GM23338 (cell line): ENCODE measurements around the gene DCANP1. TPM values are rescaled to one million over a fixed set of nuclear protein-coding genes. Genes with fewer than 3 reads are reported as not detected.

Experiments
- ATAC-seq: fragments of 200-7000 bp; cut with Tn5 transposase; 3 replicates; pipeline ENCODE4 v1.9.1; 2020
- DNase-seq: peaks from one replicate; pipeline ENCODE4 v3.0.0-alpha.2; 2015; ENCODE audit warnings: low spot score
- H2AFZ ChIP-seq: fragments of 200-600 bp; sonication (generic); 2 replicates; pipeline ENCODE4 v1.8.0; 2016; ENCODE audit warnings: antibody characterized with exemption, mild to moderate bottlenecking, moderate library complexity
- H3F3A ChIP-seq: fragments of 200-600 bp; sonication (generic); replicated peaks from 2 replicates; pipeline ENCODE4 v1.8.0; 2017; ENCODE audit warnings: antibody characterized with exemption, mixed run types, low read depth
- H3K27ac ChIP-seq: fragments of 200-600 bp; sonication (generic); 2 replicates; pipeline ENCODE4 v1.6.1; 2016; ENCODE audit warnings: low read depth
- H3K27me3 ChIP-seq: fragments of 200-600 bp; sonication (generic); 2 replicates; pipeline ENCODE4 v1.8.0; 2016; ENCODE audit warnings: mild to moderate bottlenecking, mixed run types, moderate library complexity; ENCODE audit not compliant: insufficient read depth
- H3K36me3 ChIP-seq: fragments of 200-600 bp; sonication (generic); 2 replicates; pipeline ENCODE4 v1.8.0; 2016; ENCODE audit warnings: mild to moderate bottlenecking; ENCODE audit not compliant: insufficient read depth
- H3K4me1 ChIP-seq: fragments of 200-600 bp; sonication (generic); 2 replicates; pipeline ENCODE4 v1.8.0; 2016; ENCODE audit warnings: mild to moderate bottlenecking, moderate library complexity; ENCODE audit not compliant: insufficient read depth
- H3K4me2 ChIP-seq: fragments of 200-600 bp; sonication (generic); 2 replicates; pipeline ENCODE4 v1.7.1; 2017; ENCODE audit warnings: mixed run types
- H3K4me3 ChIP-seq: fragments of 200-600 bp; sonication (generic); 2 replicates; pipeline ENCODE4 v1.6.1; 2016; ENCODE audit warnings: mixed run types
- H3K79me2 ChIP-seq: fragments of 200-600 bp; sonication (generic); replicated peaks from 2 replicates; pipeline ENCODE4 v1.8.0; 2017; ENCODE audit warnings: mild to moderate bottlenecking; ENCODE audit not compliant: insufficient read depth
- H3K9me2 ChIP-seq: fragments of 200-600 bp; sonication (generic); 2 replicates; pipeline ENCODE4 v1.8.0; 2017; ENCODE audit not compliant: insufficient read depth
- H4K20me1 ChIP-seq: fragments of 200-600 bp; sonication (generic); replicated peaks from 2 replicates; pipeline ENCODE4 v1.8.0; 2017; ENCODE audit warnings: mild to moderate bottlenecking; ENCODE audit not compliant: insufficient read depth
- H3K27ac Mint-ChIP-seq: 2 replicates; pipeline ENCODE4 v1.8.0; 2020; ENCODE audit warnings: inconsistent platforms, mild to moderate bottlenecking, moderate library complexity, mixed read lengths
- H3K27me3 Mint-ChIP-seq: 3 replicates; pipeline ENCODE4 v1.8.0; 2022; ENCODE audit warnings: low read depth, mild to moderate bottlenecking, moderate library complexity, mixed read lengths, inconsistent platforms; ENCODE audit not compliant: insufficient read depth, poor library complexity
- H3K36me3 Mint-ChIP-seq: 3 replicates; pipeline ENCODE4 v1.8.0; 2021; ENCODE audit warnings: low read depth, mild to moderate bottlenecking, inconsistent platforms, moderate library complexity, mixed read lengths
- H3K4me1 Mint-ChIP-seq: 3 replicates; pipeline ENCODE4 v1.8.0; 2020; ENCODE audit warnings: mild to moderate bottlenecking, inconsistent platforms, mixed read lengths
- H3K4me3 Mint-ChIP-seq: 3 replicates; pipeline ENCODE4 v1.8.0; 2021; ENCODE audit warnings: moderate library complexity, mild to moderate bottlenecking, inconsistent platforms, mixed read lengths
- H3K9me3 Mint-ChIP-seq: 3 replicates; pipeline ENCODE4 v1.8.0; 2020; ENCODE audit warnings: moderate library complexity, mild to moderate bottlenecking, inconsistent platforms, mixed read lengths
- CREB1 ChIP-seq: fragments of 250-450 bp; sonication (Bioruptor Pico); IDR thresholded peaks from 2 replicates; pipeline ENCODE4 v1.5.0; 2020; ENCODE audit warnings: low read depth, mild to moderate bottlenecking, moderate library complexity
- EZH2 ChIP-seq: fragments of 200-600 bp; sonication (generic); IDR thresholded peaks from one replicate; pipeline ENCODE4 v1.8.0; 2017; ENCODE audit warnings: antibody characterized with exemption, mild to moderate bottlenecking, low read depth; ENCODE audit not compliant: unreplicated experiment
- EZH2phosphoT487 ChIP-seq: fragments of 200-600 bp; sonication (generic); IDR thresholded peaks from one replicate; pipeline ENCODE4 v1.8.1; 2018; ENCODE audit warnings: antibody characterized with exemption; ENCODE audit not compliant: unreplicated experiment
- JUNB ChIP-seq: IDR thresholded peaks from one replicate; pipeline ENCODE4 v1.6.1; 2016; ENCODE audit warnings: antibody characterized with exemption; ENCODE audit not compliant: unreplicated experiment
- NANOG ChIP-seq: IDR thresholded peaks from 2 replicates; pipeline ENCODE4 v1.6.1; 2016; ENCODE audit warnings: antibody characterized with exemption, borderline replicate concordance
- POLR2AphosphoS5 ChIP-seq: IDR thresholded peaks from 2 replicates; pipeline ENCODE4 v1.6.1; 2016; ENCODE audit warnings: antibody characterized with exemption, low read depth
- ZNF331 ChIP-seq: fragments of 250-450 bp; sonication (Bioruptor Pico); IDR thresholded peaks from 2 replicates; pipeline ENCODE4 v1.5.0; 2020; ENCODE audit warnings: low read depth, mild to moderate bottlenecking, moderate library complexity
- polyA plus RNA-seq: library from polyadenylated mRNA; unstranded; fragments of >200 nt; fragmentation: Nextera tagmentation; extraction: Ambion mirVana; gene quantifications from 2 replicates; pipeline ENCODE4 v1.2.1, GENCODE V29; 2016
- total RNA-seq: library from RNA; depleted of rRNA; stranded (reverse); fragments of >200 nt; shearing (Covaris generic); gene quantifications from 2 replicates; pipeline ENCODE4 v1.2.3, GENCODE V29; 2014
- TF ChIP-seq, protein P1 (sequence below), 2 experiments: fragments of 200-600 bp in 1 of 2; sonication (generic) in 1 of 2; conservative IDR thresholded peaks; 2 replicates each; pipeline versions ENCODE4 v1.5.1 to v1.6.1; 2016 to 2017; ENCODE audit warnings: antibody characterized with exemption in 2 of 2, low read depth in 2 of 2, mild to moderate bottlenecking in 2 of 2, moderate library complexity in 1 of 2
- TF ChIP-seq, protein P2 (sequence below): IDR thresholded peaks from one replicate; pipeline ENCODE4 v1.6.1; 2018; ENCODE audit warnings: antibody characterized with exemption; ENCODE audit not compliant: unreplicated experiment
- TF ChIP-seq, protein P3 (sequence below): IDR thresholded peaks from 2 replicates; pipeline ENCODE4 v1.6.1; 2016; ENCODE audit warnings: antibody characterized with exemption

The DCANP1 gene
- total and polyA plus RNA-seq, 2 experiments from 2014 or later = not detected

DNA sequence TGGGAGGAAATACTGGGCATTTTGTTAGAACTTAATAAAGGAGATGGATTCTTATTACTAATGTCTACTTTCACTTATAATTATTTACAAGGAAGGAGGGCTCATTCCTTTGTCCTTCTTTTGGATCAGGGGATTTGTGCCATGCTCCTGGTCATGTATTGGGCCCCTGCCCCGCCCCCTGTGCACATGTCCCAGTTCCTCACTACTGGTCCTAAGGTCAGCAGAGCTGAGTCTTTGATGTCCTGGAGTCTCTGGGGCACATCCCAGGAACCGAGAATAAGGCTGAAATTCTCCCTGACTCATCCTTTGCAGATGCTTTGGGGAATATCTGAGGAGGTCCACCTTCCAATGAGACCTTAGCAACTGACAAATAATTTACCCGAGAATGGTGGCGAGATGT lies 24.6 kb upstream of the DCANP1 start (continued):
- TF ChIP-seq, protein P1, sequence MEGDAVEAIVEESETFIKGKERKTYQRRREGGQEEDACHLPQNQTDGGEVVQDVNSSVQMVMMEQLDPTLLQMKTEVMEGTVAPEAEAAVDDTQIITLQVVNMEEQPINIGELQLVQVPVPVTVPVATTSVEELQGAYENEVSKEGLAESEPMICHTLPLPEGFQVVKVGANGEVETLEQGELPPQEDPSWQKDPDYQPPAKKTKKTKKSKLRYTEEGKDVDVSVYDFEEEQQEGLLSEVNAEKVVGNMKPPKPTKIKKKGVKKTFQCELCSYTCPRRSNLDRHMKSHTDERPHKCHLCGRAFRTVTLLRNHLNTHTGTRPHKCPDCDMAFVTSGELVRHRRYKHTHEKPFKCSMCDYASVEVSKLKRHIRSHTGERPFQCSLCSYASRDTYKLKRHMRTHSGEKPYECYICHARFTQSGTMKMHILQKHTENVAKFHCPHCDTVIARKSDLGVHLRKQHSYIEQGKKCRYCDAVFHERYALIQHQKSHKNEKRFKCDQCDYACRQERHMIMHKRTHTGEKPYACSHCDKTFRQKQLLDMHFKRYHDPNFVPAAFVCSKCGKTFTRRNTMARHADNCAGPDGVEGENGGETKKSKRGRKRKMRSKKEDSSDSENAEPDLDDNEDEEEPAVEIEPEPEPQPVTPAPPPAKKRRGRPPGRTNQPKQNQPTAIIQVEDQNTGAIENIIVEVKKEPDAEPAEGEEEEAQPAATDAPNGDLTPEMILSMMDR (conservative IDR thresholded peaks at IDR 0.05; ENCODE audit: low read depth in 2 of 2) = no peak
- TF ChIP-seq ZNF331 (CRISPR knock-in tag) = no peak
- TF ChIP-seq, protein P2, sequence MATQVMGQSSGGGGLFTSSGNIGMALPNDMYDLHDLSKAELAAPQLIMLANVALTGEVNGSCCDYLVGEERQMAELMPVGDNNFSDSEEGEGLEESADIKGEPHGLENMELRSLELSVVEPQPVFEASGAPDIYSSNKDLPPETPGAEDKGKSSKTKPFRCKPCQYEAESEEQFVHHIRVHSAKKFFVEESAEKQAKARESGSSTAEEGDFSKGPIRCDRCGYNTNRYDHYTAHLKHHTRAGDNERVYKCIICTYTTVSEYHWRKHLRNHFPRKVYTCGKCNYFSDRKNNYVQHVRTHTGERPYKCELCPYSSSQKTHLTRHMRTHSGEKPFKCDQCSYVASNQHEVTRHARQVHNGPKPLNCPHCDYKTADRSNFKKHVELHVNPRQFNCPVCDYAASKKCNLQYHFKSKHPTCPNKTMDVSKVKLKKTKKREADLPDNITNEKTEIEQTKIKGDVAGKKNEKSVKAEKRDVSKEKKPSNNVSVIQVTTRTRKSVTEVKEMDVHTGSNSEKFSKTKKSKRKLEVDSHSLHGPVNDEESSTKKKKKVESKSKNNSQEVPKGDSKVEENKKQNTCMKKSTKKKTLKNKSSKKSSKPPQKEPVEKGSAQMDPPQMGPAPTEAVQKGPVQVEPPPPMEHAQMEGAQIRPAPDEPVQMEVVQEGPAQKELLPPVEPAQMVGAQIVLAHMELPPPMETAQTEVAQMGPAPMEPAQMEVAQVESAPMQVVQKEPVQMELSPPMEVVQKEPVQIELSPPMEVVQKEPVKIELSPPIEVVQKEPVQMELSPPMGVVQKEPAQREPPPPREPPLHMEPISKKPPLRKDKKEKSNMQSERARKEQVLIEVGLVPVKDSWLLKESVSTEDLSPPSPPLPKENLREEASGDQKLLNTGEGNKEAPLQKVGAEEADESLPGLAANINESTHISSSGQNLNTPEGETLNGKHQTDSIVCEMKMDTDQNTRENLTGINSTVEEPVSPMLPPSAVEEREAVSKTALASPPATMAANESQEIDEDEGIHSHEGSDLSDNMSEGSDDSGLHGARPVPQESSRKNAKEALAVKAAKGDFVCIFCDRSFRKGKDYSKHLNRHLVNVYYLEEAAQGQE = no peak
- TF ChIP-seq NANOG = no peak
- no peak for TF ChIP-seq POLR2AphosphoS5
- TF ChIP-seq CREB1 (CRISPR knock-in tag) = no peak
- no peak for TF ChIP-seq JUNB

DNA sequence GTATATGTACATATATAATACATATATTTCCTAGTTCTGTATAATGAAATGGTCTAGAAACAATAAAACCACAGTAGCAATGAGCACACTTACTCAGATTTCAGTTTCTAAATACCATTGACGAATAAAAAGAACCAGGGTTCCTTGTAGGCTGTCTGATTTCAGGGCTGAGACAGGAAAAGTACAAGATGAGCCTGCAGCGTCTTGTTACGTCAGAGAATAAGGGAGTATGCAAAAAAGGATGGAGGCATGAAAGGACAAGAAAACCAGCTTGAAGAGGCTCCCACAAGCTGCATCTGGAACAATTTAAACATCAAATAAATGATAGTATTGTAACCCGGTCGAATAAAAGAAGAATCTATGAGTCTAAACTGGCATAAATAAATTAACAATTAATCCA lies 22.8 kb upstream of the DCANP1 start:
- H2AFZ ChIP-seq = no peak overlapping the region
- H4K20me1 ChIP-seq = no peaks in the 10 kb centered on the region; the same call in 1 of the 2 replicates
- Mint-ChIP-seq H3K27ac (no peak overlapping the region), H3K4me3 (no peak overlapping the region), H3K9me3 (no peaks in the 10 kb centered on the region), H3K27me3 (peaks cover 56% of the 10 kb centered on the region), H3K4me1 (peaks cover 21% of the 10 kb centered on the region), H3K36me3 (no peaks in the 10 kb centered on the region)
- DNase-seq (no peak), ATAC-seq (no peak)
- H3K4me1 ChIP-seq = peaks cover 14% of the 10 kb centered on the region; the same call in 1 of the 2 replicates
- no peak overlapping the region for H3K27ac ChIP-seq
- no peaks in the 10 kb centered on the region for H3K9me2 ChIP-seq
- peaks cover 87% of the 10 kb centered on the region for H3K27me3 ChIP-seq
- H3K36me3 ChIP-seq = no peaks in the 10 kb centered on the region
- no peaks in the 10 kb centered on the region for H3F3A ChIP-seq
- H3K4me3 ChIP-seq = no peak overlapping the region
- no peak overlapping the region for H3K4me2 ChIP-seq
- no peaks in the 10 kb centered on the region for H3K79me2 ChIP-seq
- no peak for TF ChIP-seq EZH2
- TF ChIP-seq NANOG = no peak
- TF ChIP-seq EZH2phosphoT487 = no peak
- TF ChIP-seq ZNF331 (CRISPR knock-in tag) = no peak
- no peak for TF ChIP-seq JUNB
- no peak for TF ChIP-seq CREB1 (CRISPR knock-in tag)
- TF ChIP-seq POLR2AphosphoS5 = no peak
- TF ChIP-seq, protein P1 (conservative IDR thresholded peaks at IDR 0.05; ENCODE audit: low read depth in 2 of 2) = no peak
- TF ChIP-seq, protein P3, sequence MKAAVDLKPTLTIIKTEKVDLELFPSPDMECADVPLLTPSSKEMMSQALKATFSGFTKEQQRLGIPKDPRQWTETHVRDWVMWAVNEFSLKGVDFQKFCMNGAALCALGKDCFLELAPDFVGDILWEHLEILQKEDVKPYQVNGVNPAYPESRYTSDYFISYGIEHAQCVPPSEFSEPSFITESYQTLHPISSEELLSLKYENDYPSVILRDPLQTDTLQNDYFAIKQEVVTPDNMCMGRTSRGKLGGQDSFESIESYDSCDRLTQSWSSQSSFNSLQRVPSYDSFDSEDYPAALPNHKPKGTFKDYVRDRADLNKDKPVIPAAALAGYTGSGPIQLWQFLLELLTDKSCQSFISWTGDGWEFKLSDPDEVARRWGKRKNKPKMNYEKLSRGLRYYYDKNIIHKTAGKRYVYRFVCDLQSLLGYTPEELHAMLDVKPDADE = no peak
- TF ChIP-seq, protein P2 = no peak
